NCI-H2196 (cell line): ENCODE data around the gene LHX5.
"Not testable (repeated sequence)": the region's sequence is repeated elsewhere in the genome, so short reads cannot be mapped to it uniquely, and the experiment has no call there.

Experiments
- DNase-seq: peaks from one replicate; lab custom pipeline; 2025; ENCODE audit not compliant: unreplicated experiment; lab: John Stamatoyannopoulos, UW

The LHX5 gene

GRCh38 chr12:113471619-113472171 lies at the start of gene LHX5:
TSS of gene LHX5 (minus strand) at chr12:113471871. CDS start at chr12:113471498, 373 bp downstream.
- peak; percentile 43 for DNase-seq

DNA sequence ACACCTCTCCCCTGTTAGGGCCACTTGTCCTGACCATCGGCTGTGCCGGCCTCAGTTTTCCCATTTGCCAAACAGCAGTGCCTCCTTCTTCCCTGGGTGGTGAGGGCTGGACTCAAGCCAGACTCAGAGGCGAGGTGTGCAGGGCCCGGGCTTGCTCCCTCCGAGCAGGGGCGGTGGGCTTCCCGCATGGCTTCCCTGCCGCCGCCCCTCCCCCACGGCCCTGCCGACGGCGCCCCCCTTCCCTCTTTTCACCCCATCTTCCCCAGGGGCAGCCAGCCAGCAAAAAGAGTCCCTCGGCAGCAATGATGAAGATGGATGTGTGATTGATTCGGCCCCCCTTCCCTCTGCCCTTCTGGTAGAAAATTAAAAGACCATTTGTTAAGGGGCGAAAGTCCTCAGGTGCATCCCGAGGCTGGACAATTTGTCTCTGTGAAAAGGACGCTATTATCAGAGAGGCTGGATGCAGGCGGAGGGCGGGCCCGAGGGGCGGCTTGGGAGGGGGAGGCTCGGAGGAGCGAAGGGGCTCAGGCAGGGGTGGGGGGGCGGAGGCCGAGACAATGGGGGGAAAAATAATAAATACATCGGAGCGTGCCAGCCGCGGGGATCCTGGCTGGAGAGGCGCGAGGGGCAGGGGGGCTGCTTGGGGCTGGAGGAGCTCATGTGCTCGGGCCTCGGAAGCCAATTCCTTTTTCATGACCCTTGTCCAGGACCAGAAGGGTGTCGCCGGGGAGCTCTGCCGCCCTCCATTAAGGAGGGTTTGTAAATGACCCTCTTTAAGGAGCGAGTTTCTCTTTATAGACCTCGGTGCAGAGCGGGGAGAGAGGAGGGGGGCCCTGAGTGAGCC lies 48.0 kb upstream of the LHX5 start:
- no peak for DNase-seq

DNA sequence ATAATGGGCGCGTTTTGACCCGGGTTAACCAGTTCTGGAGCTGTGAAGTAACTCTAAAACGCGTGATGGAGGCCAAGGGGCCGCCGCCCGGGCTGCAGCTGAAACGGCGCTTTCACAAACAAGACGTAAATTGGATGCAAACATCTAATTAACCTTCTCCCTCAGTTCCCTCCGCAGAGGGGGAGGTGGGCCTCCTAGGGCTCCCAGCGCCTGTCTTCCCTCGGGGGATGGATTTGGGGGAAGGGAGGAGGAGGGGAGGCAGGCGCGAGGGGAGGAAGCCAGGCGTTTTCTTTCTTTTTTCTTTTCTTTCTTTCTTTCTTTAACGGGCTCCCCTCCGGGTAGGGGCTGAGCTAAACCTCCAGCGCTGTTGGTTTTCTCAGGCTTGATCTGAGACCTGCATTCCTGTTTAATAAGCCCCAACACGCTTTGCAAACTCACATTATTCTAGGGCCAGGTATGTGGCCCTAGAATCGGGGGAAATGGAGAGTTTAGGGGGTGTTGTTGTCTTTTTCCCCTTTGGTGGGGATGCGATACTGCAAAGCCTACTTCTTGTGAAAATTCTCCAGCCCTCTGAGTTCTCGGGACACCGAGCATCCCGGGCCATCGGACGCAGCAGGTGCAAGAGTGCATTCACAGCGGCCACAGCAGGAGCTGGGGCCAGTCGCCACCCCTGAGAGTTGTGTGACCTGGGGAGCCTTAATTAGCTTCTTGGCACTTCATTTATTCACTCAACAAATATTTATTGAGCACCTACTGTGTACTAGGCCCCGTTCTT lies 43.6 kb upstream of the LHX5 start:
- DNase-seq, result no peak

- DNase-seq, result no peak
These were observed 42.9 kb upstream of the LHX5 start for GRCh38 chr12:113514602-113515001.

GRCh38 chr12:113512568-113512967 lies 40.9 kb upstream of the LHX5 start:
- no peak for DNase-seq

DNA sequence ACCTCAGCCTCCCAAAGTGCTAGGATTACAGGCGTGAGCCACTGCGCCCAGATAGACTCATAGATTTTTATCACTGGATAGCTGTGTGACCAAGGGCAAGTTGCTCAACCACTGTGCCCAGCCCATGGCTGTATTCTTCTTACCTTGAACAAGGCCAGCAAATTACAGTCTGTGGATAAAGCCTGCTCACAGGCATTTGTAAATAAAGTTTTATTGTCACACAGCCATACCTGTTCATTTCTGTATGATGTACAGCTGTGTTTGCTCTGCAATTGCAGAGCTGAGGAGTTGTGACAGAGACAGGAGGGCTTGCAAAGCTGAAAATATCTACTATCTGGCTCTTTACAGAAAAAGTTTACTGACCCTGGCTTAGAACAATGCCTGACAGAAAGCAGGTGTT lies 35.2 kb upstream of the LHX5 start:
- no peak for DNase-seq

- DNase-seq, result no peak
These were observed 34.3 kb upstream of the LHX5 start for GRCh38 chr12:113505941-113506340.

- no peak for DNase-seq
These were observed 33.2 kb upstream of the LHX5 start for GRCh38 chr12:113504917-113505316.

DNA sequence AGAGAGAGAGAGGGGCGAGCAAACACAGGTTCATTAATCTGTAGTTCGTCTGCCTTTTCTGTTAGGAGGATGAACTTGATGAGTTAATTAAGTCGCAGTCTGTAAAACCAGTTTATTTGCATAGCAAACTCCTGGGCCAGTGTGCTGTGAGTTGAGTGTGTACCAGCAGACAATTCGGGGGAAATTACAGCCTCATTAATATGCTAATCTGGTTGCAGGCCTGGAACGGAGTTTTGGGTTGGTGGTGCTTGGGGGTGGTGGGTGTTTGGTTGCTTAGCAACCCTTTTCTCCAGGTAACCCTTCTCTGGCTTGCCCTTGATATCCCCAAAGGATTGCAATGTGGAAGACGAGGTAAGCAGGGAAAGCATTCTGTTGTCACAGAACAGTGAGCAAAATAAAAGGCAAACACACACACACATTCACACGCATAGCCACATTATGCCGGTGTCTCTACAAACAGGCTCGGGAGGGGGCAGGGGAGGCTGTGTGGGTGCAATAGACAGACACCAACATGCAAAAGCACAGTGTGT lies 29.2 kb upstream of the LHX5 start:
- no peak for DNase-seq

- DNase-seq, result no peak
These were observed 28.6 kb upstream of the LHX5 start for GRCh38 chr12:113500306-113500675.

GRCh38 chr12:113498490-113498889 lies 26.8 kb upstream of the LHX5 start:
- DNase-seq, result no peak

- DNase-seq, result no peak
These were observed 26.0 kb upstream of the LHX5 start for GRCh38 chr12:113497693-113498092.

DNA sequence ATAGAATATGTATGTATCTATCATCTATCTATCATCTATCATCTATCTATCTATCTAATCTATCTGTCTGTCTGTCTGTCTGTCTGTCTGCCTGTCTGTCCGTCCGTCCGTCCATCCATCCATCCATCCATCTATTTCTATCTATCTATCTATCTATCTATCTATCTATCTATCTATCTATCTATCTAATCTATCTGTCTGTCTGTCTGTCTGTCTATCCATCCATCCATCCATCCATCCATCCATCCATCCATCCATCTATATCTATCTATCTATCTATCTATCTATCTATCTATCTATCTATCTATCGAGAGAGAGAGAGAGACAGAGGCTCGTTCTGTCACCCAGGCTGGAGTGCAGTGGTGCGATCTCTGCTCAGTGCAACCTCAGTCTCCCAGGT lies 24.3 kb upstream of the LHX5 start:
- DNase-seq, result not testable (repeated sequence)

GRCh38 chr12:113488322-113488721 lies 16.7 kb upstream of the LHX5 start:
- DNase-seq, result no peak

- DNase-seq, result no peak
These were observed 15.1 kb upstream of the LHX5 start for GRCh38 chr12:113486722-113487121.

DNA sequence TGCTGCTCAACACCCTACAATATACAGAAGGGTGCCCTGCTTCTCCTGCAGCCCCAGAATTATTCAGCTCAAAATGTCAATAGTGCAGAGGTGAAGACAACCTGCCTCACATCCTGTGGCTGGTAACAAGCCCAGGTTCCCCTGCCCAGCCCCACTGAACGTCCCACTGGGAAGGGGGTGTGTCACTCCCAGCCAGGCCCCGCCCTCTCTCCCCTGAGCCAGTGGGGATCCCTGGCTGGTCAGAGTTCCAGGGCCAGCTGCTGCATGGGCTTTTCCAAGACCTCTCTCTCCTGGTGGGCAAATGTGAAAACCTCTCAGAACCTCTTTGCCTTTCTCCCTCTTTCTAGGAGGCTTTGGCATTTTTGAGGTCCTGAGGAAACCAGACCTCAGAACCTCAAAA lies 13.7 kb upstream of the LHX5 start:
- DNase-seq, result no peak

- no peak for DNase-seq
These were observed 10.7 kb upstream of the LHX5 start for GRCh38 chr12:113482334-113482733.

DNA sequence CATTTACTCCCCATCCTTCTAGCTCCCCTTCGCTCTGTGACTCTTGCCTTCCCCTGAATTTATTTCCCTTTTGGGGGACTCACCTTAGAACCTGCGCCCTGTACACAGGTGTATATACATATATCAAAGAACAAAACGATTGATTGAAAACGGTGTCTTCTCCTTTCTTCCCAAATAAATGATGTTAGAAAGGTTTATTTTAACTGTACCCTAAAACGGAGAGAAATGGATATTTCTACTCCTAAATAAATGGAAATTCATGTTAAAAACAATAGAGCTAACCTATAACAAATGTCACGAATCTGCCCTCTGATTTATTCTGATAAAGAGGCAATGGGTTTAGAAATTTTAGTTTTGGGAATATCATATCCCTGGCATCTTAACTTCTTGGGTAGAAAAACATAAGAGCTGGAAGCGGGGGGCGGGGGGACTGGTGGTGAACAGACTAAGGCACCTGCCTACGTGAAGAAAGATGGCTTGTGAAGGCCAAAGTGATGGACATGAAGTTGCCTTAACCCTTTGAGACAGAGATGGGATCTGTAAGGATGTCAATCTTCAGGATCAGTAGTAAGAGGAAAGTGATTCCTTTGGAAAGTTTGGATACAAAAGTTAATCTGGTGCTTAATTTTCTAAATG lies 8.8 kb upstream of the LHX5 start:
- DNase-seq, result no peak

GRCh38 chr12:113479590-113480335 lies 8.1 kb upstream of the LHX5 start:
- no peak for DNase-seq

- no peak for DNase-seq
These were observed 7.5 kb upstream of the LHX5 start for GRCh38 chr12:113479216-113479589.
